SK-N-DZ (cell line): ENCODE data around the gene NT5E.

Experiments
- DNase-seq: peaks from one replicate; pipeline ENCODE4 v3.0.0-alpha.2; 2015; ENCODE audit warnings: low spot score

Gene NT5E

GRCh38 chr6:85460154-85460920 lies 10.5 kb downstream of the NT5E start:
- no peak for DNase-seq

GRCh38 chr6:85460921-85461797 lies 11.3 kb downstream of the NT5E start:
- no peak for DNase-seq

GRCh38 chr6:85461798-85462170 lies 11.9 kb downstream of the NT5E start:
- DNase-seq: no peak

GRCh38 chr6:85462673-85463072 lies 12.8 kb downstream of the NT5E start:
- DNase-seq: no peak

GRCh38 chr6:85463621-85464259 lies 13.9 kb downstream of the NT5E start:
- no peak for DNase-seq

- DNase-seq: no peak
Observed at GRCh38 chr6:85464260-85464644, 14.4 kb downstream of the NT5E start.

- no peak for DNase-seq
Observed at GRCh38 chr6:85464722-85465150, 14.9 kb downstream of the NT5E start.

GRCh38 chr6:85465762-85466161 lies 15.9 kb downstream of the NT5E start:
- DNase-seq: no peak

GRCh38 chr6:85468326-85468725 lies 18.4 kb downstream of the NT5E start:
- DNase-seq: no peak

- DNase-seq: no peak
Observed at GRCh38 chr6:85469276-85470022, 19.6 kb downstream of the NT5E start.

GRCh38 chr6:85470023-85470410 lies 20.1 kb downstream of the NT5E start:
- no peak for DNase-seq

GRCh38 chr6:85472744-85473143 lies 22.9 kb downstream of the NT5E start:
- DNase-seq: no peak

GRCh38 chr6:85473748-85474147 lies 23.9 kb downstream of the NT5E start:
- DNase-seq: no peak

- no peak for DNase-seq
Observed at GRCh38 chr6:85476532-85476931, 26.6 kb downstream of the NT5E start.

GRCh38 chr6:85479208-85479607 lies 29.3 kb downstream of the NT5E start:
- no peak for DNase-seq

GRCh38 chr6:85482206-85482904 lies 32.5 kb downstream of the NT5E start:
- peak; percentile 10 for DNase-seq

- DNase-seq: peak; percentile 80
Observed at GRCh38 chr6:85482905-85483700, 33.2 kb downstream of the NT5E start.

GRCh38 chr6:85483846-85484245 lies 34.0 kb downstream of the NT5E start:
- peak; percentile 79 for DNase-seq

GRCh38 chr6:85484948-85485347 lies 35.1 kb downstream of the NT5E start:
- no peak for DNase-seq
